ENCODE measurements around the gene DMD. TPM values are rescaled to one million over a fixed set of nuclear protein-coding genes. Genes with fewer than 3 reads are reported as not detected.
A peak's percentile ranks its signal among the peaks of the same experiment; 100 is the strongest.

DMD gene
- polyA plus RNA-seq, 1 donor from 2014 or later, result 21.6 TPM

GRCh38 chrX:32153585-32153984, 1057.8 kb downstream of the DMD start:
- no peaks in the 10 kb centered on the region for H3K27me3 ChIP-seq (ENCODE audit: insufficient read depth, low read depth, low read length)
- peak overlapping the region; percentile 72 for H3K4me3 ChIP-seq (ENCODE audit: low read length)
- no peak overlapping the region for H3K27ac ChIP-seq (ENCODE audit: low read length)
- no peaks in the 10 kb centered on the region for H3K9me2 ChIP-seq (ENCODE audit: insufficient read depth, low read length)
- no peaks in the 10 kb centered on the region for H3K36me3 ChIP-seq (ENCODE audit: insufficient read depth, low read length)
- peaks cover 31% of the 10 kb centered on the region for H3K79me2 ChIP-seq (replicated peaks; ENCODE audit: insufficient read depth, low read length)
- H4K20me1 ChIP-seq (ENCODE audit: insufficient read depth), result no peaks in the 10 kb centered on the region
- H3K9me3 ChIP-seq (ENCODE audit: low read length), result no peaks in the 10 kb centered on the region
- H3K4me2 ChIP-seq (ENCODE audit: low read length), result peak overlapping the region; percentile 73
- no peak overlapping the region for H2AFZ ChIP-seq (ENCODE audit: low read depth, low read length)
- H3F3A ChIP-seq (ENCODE audit: insufficient read depth, low read length, poor library complexity, severe bottlenecking), result no peaks in the 10 kb centered on the region
- TF ChIP-seq MXI1 (conservative IDR thresholded peaks at IDR 0.05; ENCODE audit: poor library complexity, severe bottlenecking), result peak; percentile 14
- no peak for TF ChIP-seq EZH2 (IDR thresholded peaks at IDR 0.05; ENCODE audit: borderline replicate concordance, insufficient read depth, low read length, poor library complexity, severe bottlenecking)
- H3K9ac ChIP-seq (ENCODE audit: low read length), result peak overlapping the region; percentile 31

- H3K27ac ChIP-seq (ENCODE audit: low read length), result no peak overlapping the region
- H3K36me3 ChIP-seq (ENCODE audit: insufficient read depth, low read length), result no peaks in the 10 kb centered on the region
- H3K4me3 ChIP-seq (ENCODE audit: low read length), result no peak overlapping the region
- TF ChIP-seq REST (IDR thresholded peaks at IDR 0.05; ENCODE audit: borderline replicate concordance) (no peak), EP300 (conservative IDR thresholded peaks at IDR 0.05; ENCODE audit: poor library complexity, severe bottlenecking) (no peak)
- H3K9me2 ChIP-seq (ENCODE audit: insufficient read depth, low read length), result no peaks in the 10 kb centered on the region
- no peaks in the 10 kb centered on the region for H3K27me3 ChIP-seq (ENCODE audit: insufficient read depth, low read depth, low read length)
- no peaks in the 10 kb centered on the region for H3F3A ChIP-seq (ENCODE audit: insufficient read depth, low read length, poor library complexity, severe bottlenecking)
- H3K9ac ChIP-seq (ENCODE audit: low read length), result no peak overlapping the region
- H3K79me2 ChIP-seq (replicated peaks; ENCODE audit: insufficient read depth, low read length), result peaks cover 31% of the 10 kb centered on the region
- no peaks in the 10 kb centered on the region for H4K20me1 ChIP-seq (ENCODE audit: insufficient read depth)
- no peak overlapping the region for H3K4me2 ChIP-seq (ENCODE audit: low read length)
- H2AFZ ChIP-seq (ENCODE audit: low read depth, low read length), result no peak overlapping the region
- H3K9me3 ChIP-seq (ENCODE audit: low read length), result no peaks in the 10 kb centered on the region
Measured at GRCh38 chrX:32150141-32150540, 1061.2 kb downstream of the DMD start.

GRCh38 chrX:32141841-32142240, 1069.5 kb downstream of the DMD start:
- H3K9me2 ChIP-seq (ENCODE audit: insufficient read depth, low read length), result no peaks in the 10 kb centered on the region
- no peaks in the 10 kb centered on the region for H3K9me3 ChIP-seq (ENCODE audit: low read length)
- TF ChIP-seq CTCF (IDR thresholded peaks at IDR 0.05; ENCODE audit: poor library complexity, severe bottlenecking), result no peak
- TF ChIP-seq RAD21 (conservative IDR thresholded peaks at IDR 0.05), result no peak
- TF ChIP-seq POLR2AphosphoS5 (IDR thresholded peaks at IDR 0.05), result no peak
- TF ChIP-seq EZH2 (IDR thresholded peaks at IDR 0.05; ENCODE audit: borderline replicate concordance, insufficient read depth, low read length, poor library complexity, severe bottlenecking), result no peak
- no peak for TF ChIP-seq EP300 (conservative IDR thresholded peaks at IDR 0.05; ENCODE audit: poor library complexity, severe bottlenecking)
- no peak for TF ChIP-seq TAF1 (IDR thresholded peaks at IDR 0.05; ENCODE audit: low read depth)
- no peak for TF ChIP-seq REST (IDR thresholded peaks at IDR 0.05; ENCODE audit: borderline replicate concordance)
- no peak for TF ChIP-seq MXI1 (conservative IDR thresholded peaks at IDR 0.05; ENCODE audit: poor library complexity, severe bottlenecking)
- no peaks in the 10 kb centered on the region for H4K20me1 ChIP-seq (ENCODE audit: insufficient read depth)
- H3F3A ChIP-seq (ENCODE audit: insufficient read depth, low read length, poor library complexity, severe bottlenecking), result no peaks in the 10 kb centered on the region
- no peak overlapping the region for H3K4me3 ChIP-seq (ENCODE audit: low read length)
- H3K27me3 ChIP-seq (ENCODE audit: insufficient read depth, low read depth, low read length), result no peaks in the 10 kb centered on the region
- no peak overlapping the region for H3K27ac ChIP-seq (ENCODE audit: low read length)
- no peak overlapping the region for H2AFZ ChIP-seq (ENCODE audit: low read depth, low read length)
- H3K4me2 ChIP-seq (ENCODE audit: low read length), result no peak overlapping the region
- H3K9ac ChIP-seq (ENCODE audit: low read length), result no peak overlapping the region
- no peaks in the 10 kb centered on the region for H3K79me2 ChIP-seq (replicated peaks; ENCODE audit: insufficient read depth, low read length)
- H3K36me3 ChIP-seq (ENCODE audit: insufficient read depth, low read length), result no peaks in the 10 kb centered on the region
